ENCODE data around the gene GPNMB.

Gene GPNMB

GRCh38 chr7:23256731-23257130 lies 10.2 kb downstream of the GPNMB start:
- Histone ChIP-seq H3K9me3 (replicated peaks in 1 of 2; ENCODE audit: control insufficient read depth in 2 of 2, insufficient read depth in 1 of 2, low read depth in 1 of 2, low read length in 2 of 2) (no peaks in the 10 kb centered on the region), H3K79me1 (ENCODE audit: low read depth, low read length) (no peaks in the 10 kb centered on the region), H3K23ac (ENCODE audit: low read depth, low read length, poor library complexity) (no peak overlapping the region), H2BK5ac (ENCODE audit: low read length) (no peak overlapping the region), H3K4ac (ENCODE audit: low read length) (no peak overlapping the region), H3K36me3 (replicated peaks in 1 of 2; ENCODE audit: control insufficient read depth in 2 of 2, insufficient read depth in 2 of 2, low read length in 2 of 2) (no peaks in the 10 kb centered on the region), H4K91ac (ENCODE audit: low read depth, low read length, poor library complexity) (no peak overlapping the region), H2BK12ac (ENCODE audit: low read length) (no peak overlapping the region), H2BK120ac (ENCODE audit: low read depth, low read length) (no peak overlapping the region), H2AFZ (ENCODE audit: low read length) (no peak overlapping the region), H3K4me2 (ENCODE audit: insufficient read depth, low read length, poor library complexity, severe bottlenecking) (no peak overlapping the region), H3K9ac (ENCODE audit: low read depth, low read length, poor library complexity) (no peak overlapping the region), H3K4me1 (ENCODE audit: control insufficient read depth in 2 of 2, insufficient read depth in 1 of 2, low read depth in 1 of 2, low read length in 2 of 2) (no peaks in the 10 kb centered on the region), H2AK5ac (ENCODE audit: low read depth, low read length) (no peak overlapping the region), H3K18ac (ENCODE audit: low read length) (no peak overlapping the region), H2BK15ac (ENCODE audit: low read length) (no peak overlapping the region), H3K4me3 (ENCODE audit: low read length in 2 of 2) (no peak overlapping the region), H3K27ac (replicated peaks; ENCODE audit: low read length) (no peak overlapping the region), H3K14ac (ENCODE audit: low read length) (no peak overlapping the region), H4K8ac (ENCODE audit: low read depth, low read length) (no peak overlapping the region), H3K27me3 (ENCODE audit: control insufficient read depth in 3 of 3, insufficient read depth in 3 of 3, low read depth in 1 of 3, low read length in 3 of 3) (peaks cover 0 to 6% (median 0%) of the 10 kb centered on the region in 3 experiments)
- DNase-seq (ENCODE audit: low spot score) = no peak
- no CpG with 5 or more reads among the region's 7 CpGs for WGBS, 2 donors (ENCODE audit: extremely low coverage in 2 of 2, insufficient read length in 2 of 2, insufficient replicate concordance in 1 of 2)

GRCh38 chr7:23260371-23260770 lies 13.8 kb downstream of the GPNMB start:
- Histone ChIP-seq H3K18ac (ENCODE audit: low read length) (no peak overlapping the region), H2AK5ac (ENCODE audit: low read depth, low read length) (no peak overlapping the region), H3K36me3 (replicated peaks in 1 of 2; ENCODE audit: control insufficient read depth in 2 of 2, insufficient read depth in 2 of 2, low read length in 2 of 2) (no peaks in the 10 kb centered on the region), H3K4me2 (ENCODE audit: insufficient read depth, low read length, poor library complexity, severe bottlenecking) (no peak overlapping the region), H3K9ac (ENCODE audit: low read depth, low read length, poor library complexity) (no peak overlapping the region), H3K23ac (ENCODE audit: low read depth, low read length, poor library complexity) (no peak overlapping the region), H3K27me3 (ENCODE audit: control insufficient read depth in 3 of 3, insufficient read depth in 3 of 3, low read depth in 1 of 3, low read length in 3 of 3) (peaks cover 0 to 10% (median 0%) of the 10 kb centered on the region in 3 experiments), H3K4me1 (ENCODE audit: control insufficient read depth in 2 of 2, insufficient read depth in 1 of 2, low read depth in 1 of 2, low read length in 2 of 2) (no peaks in the 10 kb centered on the region), H3K27ac (replicated peaks; ENCODE audit: low read length) (no peak overlapping the region), H2BK120ac (ENCODE audit: low read depth, low read length) (no peak overlapping the region), H3K79me1 (ENCODE audit: low read depth, low read length) (no peaks in the 10 kb centered on the region), H2BK15ac (ENCODE audit: low read length) (no peak overlapping the region), H4K91ac (ENCODE audit: low read depth, low read length, poor library complexity) (no peak overlapping the region), H2BK12ac (ENCODE audit: low read length) (no peak overlapping the region), H3K4me3 (ENCODE audit: low read length in 2 of 2) (no peak overlapping the region), H3K14ac (ENCODE audit: low read length) (no peak overlapping the region), H4K8ac (ENCODE audit: low read depth, low read length) (no peak overlapping the region), H3K4ac (ENCODE audit: low read length) (no peak overlapping the region), H2AFZ (ENCODE audit: low read length) (no peak overlapping the region), H2BK5ac (ENCODE audit: low read length) (no peak overlapping the region), H3K9me3 (replicated peaks in 1 of 2; ENCODE audit: control insufficient read depth in 2 of 2, insufficient read depth in 1 of 2, low read depth in 1 of 2, low read length in 2 of 2) (no peaks in the 10 kb centered on the region)
- DNase-seq (ENCODE audit: low spot score) = no peak
- no CpG with 5 or more reads among the region's 10 CpGs for WGBS, 2 donors (ENCODE audit: extremely low coverage in 2 of 2, insufficient read length in 2 of 2, insufficient replicate concordance in 1 of 2)

- H3K4me2 ChIP-seq (ENCODE audit: insufficient read depth, low read length, poor library complexity, severe bottlenecking) = no peak overlapping the region
- H3K27ac ChIP-seq (replicated peaks; ENCODE audit: low read length) = no peak overlapping the region
- no peak overlapping the region for H2BK12ac ChIP-seq (ENCODE audit: low read length)
- no peak overlapping the region for H2AK5ac ChIP-seq (ENCODE audit: low read depth, low read length)
- no peak overlapping the region for H3K9ac ChIP-seq (ENCODE audit: low read depth, low read length, poor library complexity)
- no peak overlapping the region for H3K23ac ChIP-seq (ENCODE audit: low read depth, low read length, poor library complexity)
- no peak overlapping the region for H2BK5ac ChIP-seq (ENCODE audit: low read length)
- H3K9me3 ChIP-seq (replicated peaks in 1 of 2; ENCODE audit: control insufficient read depth in 2 of 2, insufficient read depth in 1 of 2, low read depth in 1 of 2, low read length in 2 of 2) = no peaks in the 10 kb centered on the region
- H4K91ac ChIP-seq (ENCODE audit: low read depth, low read length, poor library complexity) = no peak overlapping the region
- H3K14ac ChIP-seq (ENCODE audit: low read length) = no peak overlapping the region
- no peak overlapping the region for H2BK15ac ChIP-seq (ENCODE audit: low read length)
- H3K4ac ChIP-seq (ENCODE audit: low read length) = no peak overlapping the region
- WGBS, 2 donors (ENCODE audit: extremely low coverage in 2 of 2, insufficient read length in 2 of 2, insufficient replicate concordance in 1 of 2) = no CpG with 5 or more reads among the region's 7 CpGs
- DNase-seq (ENCODE audit: low spot score) = peak; percentile 43
- no peak overlapping the region for H3K4me3 ChIP-seq (ENCODE audit: low read length in 2 of 2)
- no peak overlapping the region for H3K18ac ChIP-seq (ENCODE audit: low read length)
- H2AFZ ChIP-seq (ENCODE audit: low read length) = no peak overlapping the region
- no peaks in the 10 kb centered on the region for H3K4me1 ChIP-seq (ENCODE audit: control insufficient read depth in 2 of 2, insufficient read depth in 1 of 2, low read depth in 1 of 2, low read length in 2 of 2)
- H2BK120ac ChIP-seq (ENCODE audit: low read depth, low read length) = no peak overlapping the region
- no peaks in the 10 kb centered on the region for H3K79me1 ChIP-seq (ENCODE audit: low read depth, low read length)
- H3K36me3 ChIP-seq (replicated peaks in 1 of 2; ENCODE audit: control insufficient read depth in 2 of 2, insufficient read depth in 2 of 2, low read length in 2 of 2) = no peaks in the 10 kb centered on the region
- H3K27me3 ChIP-seq (ENCODE audit: control insufficient read depth in 3 of 3, insufficient read depth in 3 of 3, low read depth in 1 of 3, low read length in 3 of 3) = peaks cover 0 to 10% (median 0%) of the 10 kb centered on the region in 3 experiments
- H4K8ac ChIP-seq (ENCODE audit: low read depth, low read length) = no peak overlapping the region
Measured at GRCh38 chr7:23261843-23262452, 15.4 kb downstream of the GPNMB start.

GRCh38 chr7:23264916-23265458 lies 18.4 kb downstream of the GPNMB start:
- Histone ChIP-seq H2BK12ac (ENCODE audit: low read length) (no peak overlapping the region), H3K27ac (replicated peaks; ENCODE audit: low read length) (no peak overlapping the region), H2BK5ac (ENCODE audit: low read length) (no peak overlapping the region), H4K8ac (ENCODE audit: low read depth, low read length) (no peak overlapping the region), H3K4me3 (ENCODE audit: low read length in 2 of 2) (no peak overlapping the region), H3K36me3 (replicated peaks in 1 of 2; ENCODE audit: control insufficient read depth in 2 of 2, insufficient read depth in 2 of 2, low read length in 2 of 2) (no peaks in the 10 kb centered on the region), H3K27me3 (ENCODE audit: control insufficient read depth in 3 of 3, insufficient read depth in 3 of 3, low read depth in 1 of 3, low read length in 3 of 3) (peaks cover 0 to 4% (median 0%) of the 10 kb centered on the region in 3 experiments), H2AFZ (ENCODE audit: low read length) (no peak overlapping the region), H2AK5ac (ENCODE audit: low read depth, low read length) (no peak overlapping the region), H3K4me2 (ENCODE audit: insufficient read depth, low read length, poor library complexity, severe bottlenecking) (no peak overlapping the region), H3K4me1 (ENCODE audit: control insufficient read depth in 2 of 2, insufficient read depth in 1 of 2, low read depth in 1 of 2, low read length in 2 of 2) (peaks cover 0 to 2% of the 10 kb centered on the region in 2 donors), H4K91ac (ENCODE audit: low read depth, low read length, poor library complexity) (no peak overlapping the region), H3K18ac (ENCODE audit: low read length) (no peak overlapping the region), H3K4ac (ENCODE audit: low read length) (no peak overlapping the region), H2BK120ac (ENCODE audit: low read depth, low read length) (no peak overlapping the region), H3K23ac (ENCODE audit: low read depth, low read length, poor library complexity) (no peak overlapping the region), H3K9me3 (replicated peaks in 1 of 2; ENCODE audit: control insufficient read depth in 2 of 2, insufficient read depth in 1 of 2, low read depth in 1 of 2, low read length in 2 of 2) (no peaks in the 10 kb centered on the region), H2BK15ac (ENCODE audit: low read length) (no peak overlapping the region), H3K79me1 (ENCODE audit: low read depth, low read length) (no peaks in the 10 kb centered on the region), H3K14ac (ENCODE audit: low read length) (no peak overlapping the region), H3K9ac (ENCODE audit: low read depth, low read length, poor library complexity) (no peak overlapping the region)
- no CpG with 5 or more reads among the region's 7 CpGs for WGBS, 2 donors (ENCODE audit: extremely low coverage in 2 of 2, insufficient read length in 2 of 2, insufficient replicate concordance in 1 of 2)
- no peak for DNase-seq (ENCODE audit: low spot score)
